NT2/D1 (cell line): Measurements from ENCODE around the gene TMEM52.

Source experiments
- YY1 ChIP-seq: IDR thresholded peaks from 2 replicates; pipeline ENCODE4 v1.6.1; 2011; ENCODE audit not compliant: insufficient read length, insufficient read depth
- ZNF274 ChIP-seq: IDR thresholded peaks from 2 replicates; pipeline ENCODE4 v1.6.1; 2011; ENCODE audit warnings: mild to moderate bottlenecking, low read depth, low read length

DNA sequence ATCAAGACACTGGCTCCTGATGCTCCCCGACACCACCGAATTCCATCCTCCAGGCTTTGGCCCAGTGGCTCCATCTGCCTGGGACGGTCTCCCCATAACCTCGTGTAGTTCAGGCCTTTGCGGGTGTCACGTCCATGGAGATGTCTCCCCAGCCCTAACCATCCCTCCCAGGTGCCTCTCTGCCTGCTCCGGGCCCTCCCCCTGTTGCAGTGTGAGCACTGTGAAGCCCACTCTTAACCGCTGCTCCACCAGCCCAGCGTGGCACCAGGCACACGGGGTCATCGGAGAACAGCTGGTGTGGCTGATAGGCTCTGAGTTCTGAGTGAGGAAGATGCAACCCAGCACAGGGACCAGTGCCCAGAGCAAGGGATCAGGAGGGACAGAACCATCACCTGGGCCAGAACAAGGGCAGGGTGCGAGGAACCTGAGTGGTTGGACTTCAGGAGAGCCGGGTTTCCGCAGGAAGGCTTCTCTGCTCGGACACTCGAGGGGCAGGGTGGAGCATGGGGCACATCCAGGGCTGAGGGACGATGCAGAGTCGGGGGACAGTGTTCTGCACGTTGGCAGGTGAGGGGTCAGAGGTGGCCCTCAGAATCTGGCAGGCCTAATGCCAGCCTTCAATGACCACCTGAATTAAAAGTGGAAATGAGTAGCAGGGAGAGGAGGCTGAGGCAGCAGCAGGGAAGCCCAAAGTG is 25.6 kb downstream of the TMEM52 start:
- TF ChIP-seq ZNF274, result no peak
- TF ChIP-seq YY1, result no peak
